Ovary (tissue), 9 donors: ENCODE data around the gene KCNAB1. TPM values are rescaled to one million over a fixed set of nuclear protein-coding genes. Genes with fewer than 3 reads are reported as not detected.

Experiments used
- DNase-seq, 5 donors: peaks; one replicate each; pipeline ENCODE4 v3.0.0-alpha.2; 2019 to 2020
- H3K27ac ChIP-seq, 2 donors: fragments of 200-600 bp; one replicate each; pipeline versions ENCODE4 v1.5.1 to v1.8.0; 2019 to 2022
- H3K27me3 ChIP-seq: fragments of 200-600 bp; one replicate; pipeline ENCODE4 v1.8.0; 2022
- H3K36me3 ChIP-seq: fragments of 200-600 bp; sonication (generic); one replicate; pipeline ENCODE4 v1.5.1; 2019
- H3K4me1 ChIP-seq: one replicate; pipeline ENCODE4 v1.8.1; 2013; ENCODE audit warnings: mild to moderate bottlenecking, moderate library complexity; ENCODE audit not compliant: insufficient read depth
- H3K4me3 ChIP-seq: fragments of 200-600 bp; sonication (generic); one replicate; pipeline ENCODE4 v1.5.1; 2017
- H3K9me3 ChIP-seq, 2 donors: fragments of 200-600 bp in 1 of 2; sonication (generic) in 1 of 2; one replicate each; pipeline versions ENCODE4 v1.5.1 to v1.8.1; 2013 to 2019; ENCODE audit warnings: mild to moderate bottlenecking in 1 of 2, moderate library complexity in 1 of 2
- EP300 ChIP-seq: sonication (generic); formaldehyde crosslinking; IDR thresholded peaks from one replicate; pipeline ENCODE4 v1.6.1; 2017; ENCODE audit warnings: antibody characterized with exemption
- POLR2A ChIP-seq: fragments of 450-650 bp; IDR thresholded peaks from one replicate; pipeline ENCODE4 v1.6.1; 2017; ENCODE audit warnings: antibody characterized with exemption, mild to moderate bottlenecking, moderate library complexity
- WGBS, 3 donors: extraction: QIAGEN DNeasy Blood & Tissue Kit in 1 of 3; methylation state at CpG; one replicate each; pipeline versions ENCODE4 v1.1.5 to v1.1.7; 2013 to 2017; 5-methylcytosine and 5-hydroxymethylcytosine counted together
- intact Hi-C, 4 donors: fragments of 100-400 bp; cut with DNase I; formaldehyde crosslinking; loops; one replicate each; pipeline versions ENCODE4 v1.11.0 to v1.15.1; 2022 to 2023
- polyA plus RNA-seq, 2 donors: library from polyadenylated mRNA; stranded (reverse); fragments of 200-250 nt in 1 of 2; fragments of 350-450 nt in 1 of 2; fragmentation: Illumina TruSeq in 1 of 2; extraction: RNeasy Lipid Tissue Mini Kit (QIAGEN cat#74804) in 1 of 2; gene quantifications; one replicate each; pipeline ENCODE4 v1.2.3, GENCODE V29; 2013 to 2014
- total RNA-seq, 7 donors: library from RNA; depleted of rRNA in 2 of 7; stranded (reverse); fragments of >200 nt in 2 of 7; fragmentation: NEBNext Ultra II Directional in 3 of 7; extraction: Animal tissue kit (Norgen Biotek cat#: 25700) in 3 of 7; gene quantifications; one replicate each; pipeline versions ENCODE4 v1.1.0 to v1.2.4, GENCODE V29; 2016 to 2023
- TF ChIP-seq, protein P1 (sequence below), 3 donors: fragments of 450-650 bp in 2 of 3; fragments of 200-600 bp in 1 of 3; IDR thresholded peaks; one replicate each; pipeline versions ENCODE4 v1.5.1 to v1.8.0; 2016 to 2022; ENCODE audit warnings: antibody characterized with exemption in 3 of 3, mild to moderate bottlenecking in 1 of 3
- donor health status: DM: no; HTN: no; CAD: no; lungs with moderate emphysema.
- donor health status: DM: no; HTN: no; CAD: no.
- donor health status: Bipolar disorder and iron deficiency.
- donor health status: DM: yes; HTN: yes; CAD: no.
- donor health status: DM: no; HTN: no; CAD: no.
- donor health status: DM: yes; HTN: yes; CAD: no.

The KCNAB1 gene
- total and polyA plus RNA-seq, 9 donors = 0.60 to 8.0 (median 2.4) TPM

DNA sequence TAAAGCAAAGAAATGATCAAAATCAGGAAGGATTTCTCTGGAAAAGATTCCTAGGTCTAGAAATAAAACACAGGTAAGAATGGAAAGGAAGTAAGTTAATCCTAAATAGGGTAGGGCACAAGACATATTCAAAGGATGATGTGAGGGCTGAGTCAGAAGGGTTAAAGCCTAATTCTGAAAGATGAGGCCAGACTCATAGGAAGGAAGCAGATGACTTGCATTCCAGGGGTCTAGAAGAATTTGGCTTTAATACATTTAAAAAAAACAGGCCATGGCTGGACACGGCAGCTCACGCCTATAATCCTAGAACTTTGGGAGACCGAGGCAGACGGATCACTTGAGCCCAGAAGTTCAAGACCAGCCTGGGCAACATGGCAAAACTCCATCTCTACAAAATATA is 431.4 kb downstream of the KCNAB1 start:
- TF ChIP-seq, protein P1, sequence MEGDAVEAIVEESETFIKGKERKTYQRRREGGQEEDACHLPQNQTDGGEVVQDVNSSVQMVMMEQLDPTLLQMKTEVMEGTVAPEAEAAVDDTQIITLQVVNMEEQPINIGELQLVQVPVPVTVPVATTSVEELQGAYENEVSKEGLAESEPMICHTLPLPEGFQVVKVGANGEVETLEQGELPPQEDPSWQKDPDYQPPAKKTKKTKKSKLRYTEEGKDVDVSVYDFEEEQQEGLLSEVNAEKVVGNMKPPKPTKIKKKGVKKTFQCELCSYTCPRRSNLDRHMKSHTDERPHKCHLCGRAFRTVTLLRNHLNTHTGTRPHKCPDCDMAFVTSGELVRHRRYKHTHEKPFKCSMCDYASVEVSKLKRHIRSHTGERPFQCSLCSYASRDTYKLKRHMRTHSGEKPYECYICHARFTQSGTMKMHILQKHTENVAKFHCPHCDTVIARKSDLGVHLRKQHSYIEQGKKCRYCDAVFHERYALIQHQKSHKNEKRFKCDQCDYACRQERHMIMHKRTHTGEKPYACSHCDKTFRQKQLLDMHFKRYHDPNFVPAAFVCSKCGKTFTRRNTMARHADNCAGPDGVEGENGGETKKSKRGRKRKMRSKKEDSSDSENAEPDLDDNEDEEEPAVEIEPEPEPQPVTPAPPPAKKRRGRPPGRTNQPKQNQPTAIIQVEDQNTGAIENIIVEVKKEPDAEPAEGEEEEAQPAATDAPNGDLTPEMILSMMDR (IDR thresholded peaks at IDR 0.05) = no peak
- TF ChIP-seq POLR2A = no peak
- TF ChIP-seq EP300 = no peak
- no peaks in the 10 kb centered on the region for H3K9me3 ChIP-seq
- 52 to 60% (median 57%) methylated on average over 4 of the region's 4 CpGs for WGBS, 3 donors
- no peak overlapping the region for H3K4me3 ChIP-seq
- peaks cover 13% of the 10 kb centered on the region for H3K4me1 ChIP-seq
- no peak overlapping the region for H3K27ac ChIP-seq
- no peaks in the 10 kb centered on the region for H3K36me3 ChIP-seq
- DNase-seq = no peak
- no peaks in the 10 kb centered on the region for H3K27me3 ChIP-seq
- intact Hi-C loops = loop anchor here in 2 of 4 donors (5.0 to 10.0 kb wide), 2 partner anchors 121 to 533 kb away; partner anchors contain the start of gene TIPARP (in 2 of the 2)

DNA sequence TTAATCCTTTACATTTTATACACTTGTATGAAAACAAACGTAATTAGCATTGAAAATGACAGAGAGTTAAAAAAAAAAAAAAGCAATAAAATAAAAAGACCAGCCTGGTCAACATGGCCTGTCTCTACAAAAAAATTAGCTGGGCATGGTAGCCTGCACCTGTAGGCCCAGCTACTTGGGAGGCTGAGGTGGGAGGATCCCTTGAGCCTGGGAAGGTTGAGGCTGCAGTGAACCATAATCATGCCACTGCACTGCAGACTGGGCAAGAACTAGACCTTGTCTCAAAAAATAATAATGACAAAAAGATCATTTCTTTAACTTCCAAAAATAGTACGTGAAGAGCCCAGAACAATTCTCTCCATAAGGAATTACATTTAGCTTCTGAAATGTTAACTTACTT is 432.6 kb downstream of the KCNAB1 start:
- peaks cover 12% of the 10 kb centered on the region for H3K4me1 ChIP-seq
- intact Hi-C loops = loop anchor here in 2 of 4 donors (5.0 to 10.0 kb wide), 2 partner anchors 119 to 532 kb away; partner anchors contain the start of gene TIPARP (in 2 of the 2)

DNA sequence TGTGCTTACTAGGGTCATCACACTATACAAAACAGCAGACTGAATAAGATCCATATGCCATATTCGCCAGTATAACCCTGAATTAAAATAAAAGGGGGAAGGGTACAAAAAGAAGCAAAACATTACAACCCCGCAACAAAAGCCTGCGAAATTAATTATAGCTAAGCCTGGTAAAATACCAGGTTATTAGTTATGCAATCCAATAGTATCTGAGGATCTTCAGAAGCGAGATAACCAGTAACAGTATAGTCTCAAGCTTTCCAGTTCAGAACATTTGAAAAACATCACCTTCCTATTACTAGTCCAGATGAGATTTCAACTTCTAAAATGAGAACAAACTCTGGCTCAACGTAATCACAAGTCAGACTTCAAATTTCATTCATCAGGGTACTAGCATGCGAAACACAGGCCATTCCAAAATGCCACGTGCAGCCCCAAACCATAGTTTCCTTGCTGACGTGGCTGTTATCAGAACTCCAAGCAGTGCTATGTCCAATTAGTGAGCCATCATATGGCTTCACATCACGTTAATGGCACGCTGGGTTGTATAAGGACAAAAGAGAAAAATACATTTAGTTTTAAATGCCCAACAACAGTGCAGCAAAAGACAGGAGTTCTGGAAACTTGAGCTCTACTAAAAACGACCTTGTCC is 433.5 kb downstream of the KCNAB1 start:
- no peak for TF ChIP-seq EP300
- TF ChIP-seq, protein P1 (IDR thresholded peaks at IDR 0.05) = no peak
- no peak for TF ChIP-seq POLR2A
- DNase-seq = no peak
- Histone ChIP-seq H3K4me3 (peak overlapping the region; percentile 96), H3K27ac (no peak overlapping the region), H3K4me1 (peaks cover 12% of the 10 kb centered on the region), H3K9me3 (no peaks in the 10 kb centered on the region), H3K36me3 (no peaks in the 10 kb centered on the region), H3K27me3 (no peaks in the 10 kb centered on the region)
- WGBS, 3 donors = 20 to 25% (median 22%) methylated on average over 11 of the region's 11 CpGs
- intact Hi-C loops = loop anchor here in 2 of 4 donors (5.0 to 10.0 kb wide), 2 partner anchors 118 to 531 kb away; partner anchors contain the start of gene TIPARP (in 2 of the 2)

More for the DNA sequence above, 432.6 kb downstream of the KCNAB1 start:
- Histone ChIP-seq H3K27ac (no peak overlapping the region), H3K9me3 (no peaks in the 10 kb centered on the region), H3K27me3 (no peaks in the 10 kb centered on the region), H3K4me3 (no peak overlapping the region), H3K36me3 (no peaks in the 10 kb centered on the region)
- WGBS, 3 donors = 63 to 83% (median 63%) methylated on average over 2 of the region's 2 CpGs
- TF ChIP-seq, protein P1 (IDR thresholded peaks at IDR 0.05) = no peak
- no peak for TF ChIP-seq POLR2A
- no peak for TF ChIP-seq EP300
- DNase-seq = no peak

DNA sequence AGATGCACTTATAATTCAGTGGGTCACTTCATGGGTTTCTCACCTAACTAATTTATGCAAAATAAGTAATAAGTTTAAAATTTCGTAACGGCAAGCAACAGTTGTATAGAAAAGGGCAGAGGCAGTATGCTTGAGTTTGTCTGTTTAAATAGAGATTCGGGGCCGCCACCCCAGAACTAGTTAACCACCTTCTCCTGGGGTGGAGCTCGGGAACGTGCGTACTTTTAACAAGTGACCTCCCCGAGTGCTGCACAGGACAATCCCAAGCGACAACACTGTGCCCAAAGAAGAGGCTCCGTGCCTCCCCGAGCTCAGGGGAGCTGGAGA is 434.1 kb downstream of the KCNAB1 start:
- TF ChIP-seq EP300 (no peak), POLR2A (no peak)
- TF ChIP-seq, protein P1 (IDR thresholded peaks at IDR 0.05) = no peak
- Histone ChIP-seq H3K9me3 (no peaks in the 10 kb centered on the region), H3K27ac (peak overlapping the region; percentile 41 to 66), H3K4me3 (peak overlapping the region; percentile 96), H3K36me3 (no peaks in the 10 kb centered on the region), H3K27me3 (no peaks in the 10 kb centered on the region), H3K4me1 (peaks cover 12% of the 10 kb centered on the region)
- intact Hi-C loops = loop anchor here in 2 of 4 donors (5.0 to 10.0 kb wide), 2 partner anchors 118 to 530 kb away; partner anchors contain the start of gene TIPARP (in 2 of the 2)
- 0 to 1% (median 1%) methylated on average over 11 of the region's 11 CpGs for WGBS, 3 donors
- DNase-seq = no peak
